Upper lobe of left lung (tissue), 6 donors: ENCODE data around the gene ERF. TPM values are rescaled to one million over a fixed set of nuclear protein-coding genes. Genes with fewer than 3 reads are reported as not detected.

ENCODE experiments used
- ATAC-seq, 2 donors: fragments of 200-7000 bp; cut with Tn5 transposase; one replicate each; pipeline ENCODE4 v1.9.1; 2022; ENCODE audit warnings: mild to moderate bottlenecking in 2 of 2, moderate library complexity in 2 of 2; ENCODE audit not compliant: low FRiP score in 2 of 2
- DNase-seq, 2 donors: peaks; one replicate each; pipeline ENCODE4 v3.0.0-alpha.2; 2019 to 2020
- H3K27ac ChIP-seq, 4 donors: fragments of 200-600 bp; sonication (generic); one replicate each; pipeline ENCODE4 v1.5.1; 2016 to 2019
- H3K27me3 ChIP-seq, 4 donors: fragments of 200-600 bp; sonication (generic); one replicate each; pipeline ENCODE4 v1.5.1; 2017 to 2019
- H3K36me3 ChIP-seq, 4 donors: fragments of 200-600 bp; sonication (generic); one replicate each; pipeline ENCODE4 v1.5.1; 2016 to 2019
- H3K4me1 ChIP-seq, 4 donors: fragments of 200-600 bp; sonication (generic); one replicate each; pipeline ENCODE4 v1.5.1; 2018 to 2019
- H3K4me3 ChIP-seq, 4 donors: fragments of 200-600 bp; sonication (generic); one replicate each; pipeline ENCODE4 v1.5.1; 2017 to 2019; ENCODE audit warnings: mild to moderate bottlenecking in 2 of 4, moderate library complexity in 1 of 4
- H3K9me3 ChIP-seq, 4 donors: fragments of 200-600 bp; sonication (generic); one replicate each; pipeline ENCODE4 v1.5.1; 2018 to 2019
- CTCF ChIP-seq, 6 experiments: fragments of 450-650 bp in 4 of 6; fragments of 200-600 bp in 2 of 6; sonication (generic) in 2 of 6; IDR thresholded peaks; one replicate each; pipeline ENCODE4 v1.5.1; 2016 to 2019; ENCODE audit warnings: antibody characterized with exemption in 6 of 6
- EP300 ChIP-seq, 4 donors: sonication (generic); formaldehyde crosslinking; IDR thresholded peaks; one replicate each; pipeline ENCODE4 v1.5.1; 2017; ENCODE audit warnings: antibody characterized with exemption in 4 of 4, control low read depth in 2 of 4
- POLR2A ChIP-seq, 4 donors: fragments of 450-650 bp; IDR thresholded peaks; one replicate each; pipeline ENCODE4 v1.5.1; 2016 to 2017; ENCODE audit warnings: antibody characterized with exemption in 4 of 4, mild to moderate bottlenecking in 2 of 4
- POLR2AphosphoS5 ChIP-seq, 2 donors: sonication (generic); formaldehyde crosslinking; IDR thresholded peaks; one replicate each; pipeline ENCODE4 v1.5.1; 2017; ENCODE audit warnings: antibody characterized with exemption in 2 of 2
- WGBS, 2 donors: methylation state at CpG; one replicate each; pipeline ENCODE4 v1.1.5; 2017 to 2018; 5-methylcytosine and 5-hydroxymethylcytosine counted together
- total RNA-seq, 6 donors: library from RNA; depleted of rRNA in 4 of 6; stranded (reverse); fragments of >200 nt in 4 of 6; gene quantifications; one replicate each; pipeline versions ENCODE4 v1.1.0 to v1.2.1, GENCODE V29; 2016 to 2021
- donor health status: DM: no; HTN: no; CAD: no; lungs with moderate emphysema.
- donor health status: DM: no; HTN: yes; CAD: no; lungs with severe emphysema.

Gene ERF
- total RNA-seq, 6 donors from 2014 or later, result 13.6 to 59.4 (median 32.5) TPM

GRCh38 chr19:42252365-42253244 lies 2.3 kb downstream of the ERF start:
- Histone ChIP-seq H3K4me3 (peak overlapping the region; percentile 50 to 100 (median 76)), H3K9me3 (no peaks in the 10 kb centered on the region), H3K27ac (peak overlapping the region; percentile 98 to 100 (median 100)), H3K27me3 (no peaks in the 10 kb centered on the region), H3K36me3 (peaks cover 0 to 22% (median 19%) of the 10 kb centered on the region in 4 donors), H3K4me1 (peaks cover 42 to 67% (median 55%) of the 10 kb centered on the region in 4 donors)
- ATAC-seq (peak in 1 of 2 donors; percentile 25), DNase-seq (peak in 1 of 2 donors; percentile 60)
- 5 to 8% methylated on average over 27 of the region's 27 CpGs for WGBS, 2 donors
- no peak for TF ChIP-seq EP300 (IDR thresholded peaks at IDR 0.05)
- TF ChIP-seq CTCF (IDR thresholded peaks at IDR 0.05), result no peak
- TF ChIP-seq POLR2A (IDR thresholded peaks at IDR 0.05), result no peak
- TF ChIP-seq POLR2AphosphoS5 (IDR thresholded peaks at IDR 0.05), result no peak

GRCh38 chr19:42251572-42252358 lies 3.2 kb downstream of the ERF start:
- Histone ChIP-seq H3K9me3 (no peaks in the 10 kb centered on the region), H3K27ac (peak overlapping the region; percentile 98 to 100 (median 100)), H3K4me3 (peak overlapping the region in 2 of 4 donors; percentile 90 to 100), H3K36me3 (peaks cover 0 to 27% (median 19%) of the 10 kb centered on the region in 4 donors), H3K27me3 (no peaks in the 10 kb centered on the region), H3K4me1 (peaks cover 42 to 67% (median 56%) of the 10 kb centered on the region in 4 donors)
- WGBS, 2 donors, result 67 to 68% methylated on average over 4 of the region's 4 CpGs
- no peak for ATAC-seq
- no peak for DNase-seq
- TF ChIP-seq POLR2A (IDR thresholded peaks at IDR 0.05), result no peak

GRCh38 chr19:42250666-42251531 lies 4.0 kb downstream of the ERF start:
- WGBS, 2 donors, result 17 to 24% methylated on average over 16 to 18 of the region's 19 CpGs
- Histone ChIP-seq H3K27me3 (no peaks in the 10 kb centered on the region), H3K27ac (peak overlapping the region; percentile 98 to 100 (median 100)), H3K36me3 (peaks cover 0 to 27% (median 19%) of the 10 kb centered on the region in 4 donors), H3K9me3 (no peaks in the 10 kb centered on the region), H3K4me1 (peaks cover 34 to 65% (median 56%) of the 10 kb centered on the region in 4 donors), H3K4me3 (peak overlapping the region in 1 of 4 donors; percentile 90)
- TF ChIP-seq POLR2A (IDR thresholded peaks at IDR 0.05) (no peak), CTCF (IDR thresholded peaks at IDR 0.05) (no peak), EP300 (IDR thresholded peaks at IDR 0.05) (no peak), POLR2AphosphoS5 (IDR thresholded peaks at IDR 0.05) (no peak)
- ATAC-seq (no peak), DNase-seq (peak in 1 of 2 donors; percentile 86)

DNA sequence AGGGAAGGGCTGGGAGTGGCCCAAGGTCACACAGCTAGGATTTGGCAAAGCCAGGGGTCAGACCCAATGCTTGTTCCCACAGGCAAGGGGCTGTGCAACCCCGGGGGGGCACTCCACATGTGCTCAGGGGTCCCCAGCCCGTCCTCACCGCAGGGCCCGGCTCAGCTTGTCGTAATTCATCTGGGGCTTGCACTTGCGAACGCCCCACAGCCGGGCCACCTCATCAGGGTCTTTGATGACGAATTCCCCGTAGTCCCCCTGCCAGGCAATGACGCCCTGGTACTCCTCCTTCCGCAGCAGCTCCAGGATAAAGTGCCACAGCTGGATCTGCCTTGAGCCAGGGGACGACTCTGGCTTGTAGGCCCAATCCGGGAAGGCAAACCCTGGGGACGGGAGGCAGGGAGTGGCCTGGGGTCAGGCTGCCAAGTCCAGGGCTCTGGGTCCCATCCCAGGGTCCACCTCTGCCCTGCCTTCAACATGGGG lies 4.7 kb downstream of the ERF start:
- peaks cover 33 to 65% (median 56%) of the 10 kb centered on the region in 4 donors for H3K4me1 ChIP-seq

DNA sequence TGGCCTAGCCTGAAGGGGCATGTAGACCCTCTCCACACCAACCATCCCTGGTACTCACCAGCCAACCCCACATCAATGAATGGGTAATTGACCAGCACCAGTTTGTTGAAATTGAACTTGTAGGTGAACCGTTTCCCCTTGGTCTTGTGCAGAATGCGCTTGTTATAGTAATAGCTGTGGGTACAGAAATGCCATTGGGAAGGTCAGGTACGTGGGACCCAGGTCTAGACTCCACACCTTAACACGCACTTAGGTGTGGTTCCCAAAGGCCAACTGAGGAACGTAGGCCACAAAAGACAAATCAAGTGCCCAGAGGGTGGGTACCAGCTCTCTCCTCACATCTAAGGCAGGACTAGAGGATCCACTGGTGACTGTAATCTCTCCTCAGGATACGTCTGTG lies 5.2 kb downstream of the ERF start:
- Histone ChIP-seq H3K27me3 (no peaks in the 10 kb centered on the region), H3K4me3 (no peak overlapping the region), H3K4me1 (peaks cover 36 to 69% (median 60%) of the 10 kb centered on the region in 4 donors), H3K27ac (peak overlapping the region; percentile 98 to 100 (median 100)), H3K9me3 (no peaks in the 10 kb centered on the region), H3K36me3 (peaks cover 0 to 27% (median 19%) of the 10 kb centered on the region in 4 donors)
- WGBS, 2 donors, result 75 to 80% methylated on average over 6 of the region's 6 CpGs
- DNase-seq, result no peak
- no peak for ATAC-seq
- TF ChIP-seq EP300 (IDR thresholded peaks at IDR 0.05), result no peak
- no peak for TF ChIP-seq POLR2AphosphoS5 (IDR thresholded peaks at IDR 0.05)
- no peak for TF ChIP-seq CTCF (IDR thresholded peaks at IDR 0.05)
- TF ChIP-seq POLR2A (IDR thresholded peaks at IDR 0.05), result no peak

More for the DNA sequence above, 4.7 kb downstream of the ERF start:
- 33 to 65% methylated on average over 1 to 15 of the region's 15 CpGs for WGBS, 2 donors
- ATAC-seq (no peak), DNase-seq (peak in 1 of 2 donors; percentile 73)
- Histone ChIP-seq H3K27ac (peak overlapping the region; percentile 98 to 100 (median 100)), H3K27me3 (no peaks in the 10 kb centered on the region), H3K4me3 (peak overlapping the region in 1 of 4 donors; percentile 90), H3K36me3 (peaks cover 0 to 27% (median 19%) of the 10 kb centered on the region in 4 donors), H3K9me3 (no peaks in the 10 kb centered on the region)
- TF ChIP-seq POLR2A (IDR thresholded peaks at IDR 0.05) (no peak), EP300 (IDR thresholded peaks at IDR 0.05) (no peak), POLR2AphosphoS5 (IDR thresholded peaks at IDR 0.05) (peak in 1 of 2 donors; percentile 48)
